ENCODE measurements around the gene VTI1A. TPM values are rescaled to one million over a fixed set of nuclear protein-coding genes. Genes with fewer than 3 reads are reported as not detected.
A peak's percentile ranks its signal among the peaks of the same experiment; 100 is the strongest.

Gene VTI1A
- total and polyA plus RNA-seq, 4 donors, result 5.5 to 26.9 (median 13.1) TPM

- TF ChIP-seq, protein P1, sequence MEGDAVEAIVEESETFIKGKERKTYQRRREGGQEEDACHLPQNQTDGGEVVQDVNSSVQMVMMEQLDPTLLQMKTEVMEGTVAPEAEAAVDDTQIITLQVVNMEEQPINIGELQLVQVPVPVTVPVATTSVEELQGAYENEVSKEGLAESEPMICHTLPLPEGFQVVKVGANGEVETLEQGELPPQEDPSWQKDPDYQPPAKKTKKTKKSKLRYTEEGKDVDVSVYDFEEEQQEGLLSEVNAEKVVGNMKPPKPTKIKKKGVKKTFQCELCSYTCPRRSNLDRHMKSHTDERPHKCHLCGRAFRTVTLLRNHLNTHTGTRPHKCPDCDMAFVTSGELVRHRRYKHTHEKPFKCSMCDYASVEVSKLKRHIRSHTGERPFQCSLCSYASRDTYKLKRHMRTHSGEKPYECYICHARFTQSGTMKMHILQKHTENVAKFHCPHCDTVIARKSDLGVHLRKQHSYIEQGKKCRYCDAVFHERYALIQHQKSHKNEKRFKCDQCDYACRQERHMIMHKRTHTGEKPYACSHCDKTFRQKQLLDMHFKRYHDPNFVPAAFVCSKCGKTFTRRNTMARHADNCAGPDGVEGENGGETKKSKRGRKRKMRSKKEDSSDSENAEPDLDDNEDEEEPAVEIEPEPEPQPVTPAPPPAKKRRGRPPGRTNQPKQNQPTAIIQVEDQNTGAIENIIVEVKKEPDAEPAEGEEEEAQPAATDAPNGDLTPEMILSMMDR (IDR thresholded peaks at IDR 0.05; ENCODE audit: low read depth, low read length, missing input control), result no peak
- TF ChIP-seq EGR1 (IDR thresholded peaks at IDR 0.05; ENCODE audit: low read depth in 2 of 2), result no peak
- no peak for TF ChIP-seq FOXA1 (IDR thresholded peaks at IDR 0.05)
- no peak for TF ChIP-seq NR2F2 (IDR thresholded peaks at IDR 0.05)
- TF ChIP-seq HNF4G (IDR thresholded peaks at IDR 0.05), result no peak
Measured at GRCh38 chr10:112813866-112814591, 367.0 kb downstream of the VTI1A start (continued).

DNA sequence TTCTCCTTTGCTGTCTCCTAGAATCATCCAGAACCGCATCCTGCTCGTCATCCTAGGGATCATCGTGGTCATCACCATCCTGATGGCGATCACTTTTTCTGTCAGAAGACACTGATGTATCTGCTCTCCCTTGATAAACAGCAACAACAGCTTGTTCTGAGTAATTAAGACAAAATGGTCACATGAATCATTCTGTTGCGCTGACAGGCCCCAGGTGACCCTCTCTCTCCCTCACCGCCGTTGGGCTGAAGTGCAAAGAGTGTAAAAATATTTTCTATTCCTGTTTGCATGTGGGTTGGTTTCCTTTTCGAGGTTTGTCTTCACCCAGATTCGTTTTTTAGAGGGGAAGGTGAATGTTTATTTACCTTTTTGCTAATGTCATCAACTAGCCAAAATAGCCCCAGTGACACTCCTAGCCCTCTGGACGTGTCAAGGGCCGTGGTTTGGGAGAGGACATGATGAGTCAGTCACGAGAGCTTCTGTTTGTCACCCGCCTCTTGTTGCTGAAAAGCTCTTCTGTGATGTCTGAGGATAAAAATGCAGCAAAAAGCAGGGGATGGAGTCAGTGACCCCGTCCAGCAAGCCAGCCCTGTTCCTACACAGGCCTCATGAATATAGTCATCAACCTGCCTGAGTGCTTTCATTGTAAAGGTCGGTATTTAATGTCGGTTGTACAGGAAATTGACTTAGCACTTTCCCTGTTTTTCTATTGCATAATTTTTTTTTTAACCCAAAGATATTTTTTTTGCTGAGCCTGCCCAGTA is 368.4 kb downstream of the VTI1A start:
- H3K9me3 ChIP-seq (ENCODE audit: control insufficient read depth in 4 of 4, low read length in 3 of 4), result no peaks in the 10 kb centered on the region
- H3K9ac ChIP-seq (ENCODE audit: low read depth in 1 of 2, low read length in 2 of 2), result no peak overlapping the region
- H3K27me3 ChIP-seq (ENCODE audit: control insufficient read depth in 4 of 4, insufficient read depth in 4 of 4, low read length in 3 of 4), result no peaks in the 10 kb centered on the region
- H3K4me3 ChIP-seq (ENCODE audit: low read depth in 1 of 3, low read length in 3 of 3), result no peak overlapping the region
- peaks cover 4 to 20% (median 5%) of the 10 kb centered on the region in 4 donors for H3K4me1 ChIP-seq (ENCODE audit: control insufficient read depth in 4 of 4, insufficient read depth in 4 of 4, low read length in 3 of 4)
- H3K27ac ChIP-seq (ENCODE audit: low read depth in 1 of 2, low read length in 2 of 2), result peak overlapping the region; percentile 63 to 74
- DNase-seq (ENCODE audit: low spot score), result no peak
- no peaks in the 10 kb centered on the region for H3K36me3 ChIP-seq (ENCODE audit: control insufficient read depth in 4 of 4, insufficient read depth in 3 of 4, low read depth in 1 of 4, low read length in 3 of 4)
- peak; percentile 7 for TF ChIP-seq SP1 (IDR thresholded peaks at IDR 0.05)
- peak; percentile 32 to 51 for TF ChIP-seq RXRA (IDR thresholded peaks at IDR 0.05)
- TF ChIP-seq EGR1 (IDR thresholded peaks at IDR 0.05; ENCODE audit: low read depth in 2 of 2), result no peak
- TF ChIP-seq JUND (IDR thresholded peaks at IDR 0.05), result peak in 1 of 2 donors; percentile 29
- peak in 1 of 2 donors; percentile 6 for TF ChIP-seq RAD21 (IDR thresholded peaks at IDR 0.05)
- TF ChIP-seq NR2F2 (IDR thresholded peaks at IDR 0.05), result peak; percentile 6
- no peak for TF ChIP-seq MAX (IDR thresholded peaks at IDR 0.05)
- TF ChIP-seq REST (IDR thresholded peaks at IDR 0.05), result no peak
- TF ChIP-seq FOXA1 (IDR thresholded peaks at IDR 0.05), result no peak
- WGBS, result 59% methylated on average over 16 of the region's 16 CpGs

GRCh38 chr10:112816033-112816430 is 369.0 kb downstream of the VTI1A start:
- Histone ChIP-seq H3K27me3 (ENCODE audit: control insufficient read depth in 4 of 4, insufficient read depth in 4 of 4, low read length in 3 of 4) (no peaks in the 10 kb centered on the region), H3K9me3 (ENCODE audit: control insufficient read depth in 4 of 4, low read length in 3 of 4) (no peaks in the 10 kb centered on the region), H3K4me3 (ENCODE audit: low read depth in 1 of 3, low read length in 3 of 3) (no peak overlapping the region), H3K36me3 (ENCODE audit: control insufficient read depth in 4 of 4, insufficient read depth in 3 of 4, low read depth in 1 of 4, low read length in 3 of 4) (no peaks in the 10 kb centered on the region), H3K4me1 (ENCODE audit: control insufficient read depth in 4 of 4, insufficient read depth in 4 of 4, low read length in 3 of 4) (peaks cover 4 to 25% (median 5%) of the 10 kb centered on the region in 4 donors), H3K9ac (ENCODE audit: low read depth in 1 of 2, low read length in 2 of 2) (no peak overlapping the region), H3K27ac (ENCODE audit: low read depth in 1 of 2, low read length in 2 of 2) (peak overlapping the region; percentile 63 to 74)
- no peak for DNase-seq (ENCODE audit: low spot score)
- 68% methylated on average over 4 of the region's 4 CpGs for WGBS
- TF ChIP-seq SP1 (IDR thresholded peaks at IDR 0.05) (peak; percentile 2), FOXA2 (IDR thresholded peaks at IDR 0.05) (no peak)

Measured in liver (tissue), 9 donors.